Measurements from ENCODE around the gene TNFRSF4.

Gene TNFRSF4

DNA sequence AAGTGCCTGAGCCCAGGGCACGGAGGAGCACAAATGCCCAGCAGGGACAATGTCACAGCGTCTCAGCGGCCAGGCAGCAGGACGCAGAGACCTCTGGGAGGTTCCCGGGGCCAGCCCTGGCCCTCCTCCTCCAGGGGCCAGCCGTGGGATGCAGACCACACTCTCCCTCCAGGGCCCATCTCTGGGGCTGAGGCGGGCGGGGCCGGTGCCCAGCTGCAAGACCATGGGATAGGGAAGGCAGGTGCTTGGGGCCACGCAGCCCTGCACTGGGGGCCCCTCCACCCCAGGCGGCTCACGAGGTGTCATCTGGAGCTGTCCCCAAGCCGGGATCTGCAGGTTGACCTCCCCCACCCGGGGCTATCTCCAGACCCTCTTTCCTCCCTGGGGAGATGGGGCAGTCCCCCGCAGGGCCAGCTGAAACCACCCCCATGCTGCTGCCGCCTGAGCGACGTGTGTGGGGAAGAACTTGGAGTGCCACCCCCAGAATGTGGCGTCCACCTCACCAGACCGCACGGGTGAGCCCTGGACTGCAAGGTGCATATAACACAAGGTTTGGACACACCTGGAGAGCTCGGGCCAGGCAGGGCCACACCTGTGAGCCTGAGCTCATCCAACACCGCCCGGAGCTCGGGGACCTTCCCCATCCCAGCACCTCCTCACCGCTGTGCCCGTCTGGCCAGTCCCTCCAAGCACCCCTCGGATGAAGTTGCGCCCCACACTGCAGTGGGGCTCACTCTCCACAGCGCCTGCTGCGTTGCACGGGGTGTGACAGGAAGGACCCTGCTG is 44.3 kb downstream of the TNFRSF4 start:
- no peak for DNase-seq (ENCODE audit: low read depth in 2 of 2)

DNA sequence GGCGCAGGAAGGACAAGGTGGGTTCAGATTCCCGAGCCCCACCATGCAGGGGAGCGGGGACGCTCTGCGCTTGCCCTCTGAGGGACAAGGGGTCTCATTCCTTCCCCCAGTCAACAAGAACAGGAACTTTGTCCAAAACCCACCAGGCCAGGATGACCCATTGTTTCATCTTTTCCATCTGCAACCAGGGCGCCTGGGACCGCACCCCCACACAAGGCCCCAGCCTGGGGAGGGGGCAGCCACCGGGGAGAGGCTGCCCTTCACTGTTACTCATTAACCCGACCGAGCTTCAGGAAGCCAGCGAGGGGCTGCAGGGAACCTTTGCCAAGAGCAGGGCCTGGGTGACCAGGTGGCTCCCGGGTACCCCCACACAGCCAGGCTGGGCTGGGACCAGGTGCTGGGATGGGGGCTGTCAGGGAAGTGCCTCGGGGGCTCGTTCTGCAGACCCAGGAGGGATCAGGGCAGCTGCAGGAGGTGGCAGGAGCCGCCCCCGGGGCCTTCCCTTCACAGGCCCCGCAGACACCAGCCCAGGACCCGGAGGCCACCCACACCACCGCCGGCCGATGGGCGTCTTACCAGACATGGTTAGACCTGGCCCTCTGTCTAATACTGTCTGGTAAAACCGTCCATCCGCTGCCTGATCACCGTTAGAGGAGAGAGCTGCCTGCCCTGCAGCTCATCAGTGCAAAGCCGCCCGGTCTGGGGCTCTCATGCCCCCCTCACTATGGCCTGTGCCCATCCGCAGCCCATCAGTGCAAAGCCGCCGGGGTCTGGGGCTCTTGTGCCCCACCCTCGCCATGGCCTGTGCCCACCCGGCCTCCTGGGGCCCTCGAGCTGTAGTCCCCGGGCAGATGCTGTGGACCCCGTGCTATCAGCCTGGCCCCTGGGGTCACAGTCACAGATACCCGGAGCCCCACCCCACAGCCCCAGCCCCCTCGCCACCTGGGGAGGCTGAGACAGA is 45.2 kb downstream of the TNFRSF4 start:
- no peak for DNase-seq (ENCODE audit: low read depth in 2 of 2)

DNA sequence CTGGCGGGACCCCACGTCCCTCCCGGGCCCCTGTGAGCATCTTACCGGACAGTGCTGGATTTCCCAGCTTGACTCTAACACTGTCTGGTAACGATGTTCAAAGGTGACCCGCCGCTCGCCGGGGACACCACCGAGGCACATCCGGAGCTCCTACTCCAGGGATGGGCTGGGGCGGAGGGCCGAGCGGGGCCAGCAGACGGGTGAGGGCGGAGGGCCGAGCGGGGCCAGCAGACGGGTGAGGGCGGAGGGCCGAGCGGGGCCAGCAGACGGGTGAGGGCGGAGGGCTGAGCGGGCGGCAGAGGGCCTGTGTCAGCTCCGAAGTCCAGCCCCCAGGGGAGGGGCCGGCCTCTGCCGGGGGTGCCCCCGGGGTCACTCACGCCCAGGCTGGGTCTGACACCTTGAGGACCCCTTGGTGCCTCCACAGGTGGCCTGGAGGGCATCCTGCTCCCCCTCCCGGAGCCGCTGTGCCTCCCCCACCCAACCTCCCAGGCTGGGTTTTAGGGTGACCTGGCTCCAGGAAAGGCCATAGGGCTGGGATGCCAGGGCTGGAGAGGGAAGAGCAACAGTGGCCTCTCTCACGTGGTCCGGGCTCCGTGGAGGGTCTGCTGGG is 46.0 kb downstream of the TNFRSF4 start:
- DNase-seq (ENCODE audit: low read depth in 2 of 2), result no peak

DNA sequence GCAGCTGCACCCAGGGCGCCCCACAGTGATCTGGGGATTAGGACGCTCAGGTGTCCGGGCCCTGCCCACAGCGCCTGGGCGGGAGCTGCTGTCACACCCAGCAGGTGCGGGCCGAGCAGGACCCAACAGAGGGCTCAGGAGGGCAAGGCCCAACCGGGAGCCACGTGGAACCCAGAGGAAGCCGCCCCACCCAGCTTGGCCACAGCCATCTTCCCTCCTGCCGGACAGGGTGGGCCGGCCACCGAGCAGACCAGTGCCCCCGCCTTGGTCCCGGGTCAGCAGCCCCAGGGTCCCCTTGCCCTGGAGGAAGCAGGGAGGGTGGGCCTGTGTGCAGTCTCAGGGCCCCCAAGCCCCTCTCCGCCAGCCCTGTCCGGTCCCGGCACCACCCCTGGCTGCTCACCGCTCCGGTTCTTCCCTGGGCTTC is 46.5 kb downstream of the TNFRSF4 start:
- DNase-seq (ENCODE audit: low read depth in 2 of 2), result no peak

DNA sequence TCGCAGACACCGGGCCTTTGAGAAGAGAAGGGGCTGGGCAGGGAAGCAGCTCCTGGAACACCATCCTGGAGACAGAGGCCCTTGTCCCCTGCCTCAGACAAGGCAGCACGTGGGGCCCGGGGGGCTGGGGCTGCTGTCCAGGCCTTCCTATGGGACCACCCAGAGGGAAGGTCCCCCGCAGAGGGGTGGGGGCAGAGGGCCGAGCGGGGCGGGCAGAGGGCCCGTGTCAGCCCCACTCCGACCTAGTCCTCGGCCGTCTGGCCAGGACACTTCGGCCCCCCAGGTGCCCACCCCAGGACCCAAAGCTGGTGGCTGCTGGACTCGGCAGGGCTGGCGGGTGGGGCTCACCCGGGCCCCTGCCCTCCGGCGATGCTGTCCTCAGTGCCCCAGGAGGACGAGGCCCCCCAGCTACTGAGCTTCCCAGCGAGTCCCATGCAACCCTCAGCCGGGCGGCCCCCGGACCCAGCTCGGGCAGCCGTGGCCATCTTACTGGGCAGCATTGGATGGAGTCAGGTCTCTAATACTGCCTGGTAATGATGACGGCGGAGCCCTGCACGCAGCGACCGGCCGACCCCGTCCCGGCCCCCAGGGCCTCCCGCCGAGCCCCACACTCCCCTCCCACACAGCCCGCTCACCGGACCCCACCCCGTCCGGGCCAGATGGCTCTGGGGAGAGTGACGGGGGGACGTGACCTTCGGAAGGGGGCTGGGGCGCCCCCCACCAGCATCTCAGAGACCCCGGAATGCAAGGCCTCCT is 47.1 kb downstream of the TNFRSF4 start:
- no peak for DNase-seq (ENCODE audit: low read depth in 2 of 2)

DNA sequence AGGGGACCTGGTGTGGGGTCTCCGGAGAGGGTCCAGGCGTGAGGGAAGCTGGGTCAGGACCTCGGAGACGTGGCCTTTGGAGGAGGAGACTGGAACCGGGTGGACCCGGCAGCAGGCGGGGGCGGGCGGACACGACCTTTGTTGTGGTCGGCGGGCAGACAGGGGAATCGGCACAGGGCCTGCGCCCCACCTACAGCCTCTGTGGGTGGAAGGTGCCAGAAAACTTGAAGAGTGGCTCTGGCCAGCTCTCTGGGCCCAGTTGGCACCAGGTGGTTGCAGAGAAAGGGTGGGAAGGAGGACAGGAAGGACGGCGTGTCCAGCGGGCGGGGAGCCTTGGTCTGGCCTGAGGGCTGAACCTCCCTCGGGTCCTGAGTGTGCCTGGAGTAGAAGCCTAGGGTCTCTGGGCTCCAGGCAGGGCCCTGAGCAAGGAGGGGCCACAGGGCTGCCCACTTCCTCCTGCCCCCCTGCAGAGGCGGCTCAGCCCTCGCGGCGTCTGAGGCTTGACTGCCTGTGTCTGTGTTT is 48.0 kb downstream of the TNFRSF4 start:
- DNase-seq (ENCODE audit: low read depth in 2 of 2), result no peak

DNA sequence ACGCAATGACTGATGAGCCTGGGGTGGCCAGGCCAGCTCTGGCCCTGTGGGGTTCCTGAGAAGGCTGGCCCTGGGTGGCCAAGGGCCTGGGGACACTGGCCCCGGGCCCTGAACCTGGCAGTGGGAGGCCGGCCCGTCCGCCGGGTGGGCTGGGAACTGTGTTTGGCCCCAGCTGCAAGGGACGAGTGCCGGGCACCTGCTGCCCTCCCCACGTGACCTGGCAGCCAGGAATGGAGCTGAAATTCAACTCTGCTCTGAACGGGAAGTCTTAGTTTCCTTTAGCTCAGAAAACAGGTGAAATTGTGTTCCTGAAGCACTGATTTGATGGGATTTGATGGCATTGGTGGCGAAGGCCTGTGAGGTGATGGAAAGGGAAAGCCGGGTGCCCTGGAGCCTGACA is 48.5 kb downstream of the TNFRSF4 start:
- no peak for DNase-seq (ENCODE audit: low read depth in 2 of 2)

DNA sequence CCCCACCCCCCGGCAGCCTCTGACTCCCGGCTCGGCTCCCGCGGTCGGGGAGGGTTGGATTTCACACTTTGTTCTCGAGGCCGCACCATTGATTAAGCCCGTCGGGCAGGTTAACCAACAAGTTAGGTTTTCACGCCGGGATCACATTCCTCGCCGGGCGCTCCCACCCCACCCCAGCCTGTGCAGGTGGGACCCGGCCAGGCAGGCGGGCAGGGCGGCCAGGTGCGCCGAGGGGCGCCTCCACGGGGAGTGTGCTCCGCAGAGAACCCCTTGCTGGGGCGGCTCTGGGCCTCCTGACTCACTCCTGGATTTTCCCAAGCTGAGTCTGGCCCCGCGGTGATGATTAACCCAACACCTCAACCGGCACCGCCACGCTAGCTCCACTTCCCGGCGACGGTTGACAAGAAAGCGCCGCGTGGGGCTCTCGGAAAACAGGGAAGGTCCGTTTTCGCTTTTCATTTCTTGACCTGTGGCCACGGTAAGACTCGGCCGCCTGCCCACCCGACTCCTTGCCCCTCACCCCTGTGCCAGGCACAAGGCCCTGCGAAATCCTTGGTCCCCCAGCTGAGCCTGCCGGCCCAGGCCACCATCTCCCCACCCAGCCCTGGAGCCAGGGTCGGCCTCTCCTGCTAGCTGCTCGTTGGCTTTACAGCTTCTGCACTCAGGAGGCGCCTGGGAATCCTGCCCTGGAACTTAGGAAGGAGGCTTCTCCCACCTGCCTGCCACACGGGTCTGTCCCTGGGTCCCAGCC is 49.1 kb downstream of the TNFRSF4 start:
- no peak for DNase-seq (ENCODE audit: low read depth in 2 of 2)

DNA sequence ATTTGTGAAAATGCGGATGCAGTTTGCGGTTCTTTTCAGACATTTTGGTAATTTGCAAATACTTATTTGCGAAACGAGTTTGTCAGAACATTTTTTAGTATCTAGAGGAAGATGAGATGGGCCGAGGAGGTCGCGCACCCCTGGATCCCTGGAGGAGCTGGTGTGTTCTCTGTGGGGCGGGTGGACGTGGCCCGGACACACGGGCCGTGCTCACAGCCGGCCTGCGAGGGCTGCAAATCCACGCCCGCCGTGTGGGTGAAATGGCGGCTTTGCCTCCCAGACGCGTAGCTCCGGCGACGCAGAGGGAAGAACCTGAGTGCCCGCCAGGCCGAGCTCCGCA is 49.6 kb downstream of the TNFRSF4 start:
- DNase-seq (ENCODE audit: low read depth in 2 of 2), result no peak

DNA sequence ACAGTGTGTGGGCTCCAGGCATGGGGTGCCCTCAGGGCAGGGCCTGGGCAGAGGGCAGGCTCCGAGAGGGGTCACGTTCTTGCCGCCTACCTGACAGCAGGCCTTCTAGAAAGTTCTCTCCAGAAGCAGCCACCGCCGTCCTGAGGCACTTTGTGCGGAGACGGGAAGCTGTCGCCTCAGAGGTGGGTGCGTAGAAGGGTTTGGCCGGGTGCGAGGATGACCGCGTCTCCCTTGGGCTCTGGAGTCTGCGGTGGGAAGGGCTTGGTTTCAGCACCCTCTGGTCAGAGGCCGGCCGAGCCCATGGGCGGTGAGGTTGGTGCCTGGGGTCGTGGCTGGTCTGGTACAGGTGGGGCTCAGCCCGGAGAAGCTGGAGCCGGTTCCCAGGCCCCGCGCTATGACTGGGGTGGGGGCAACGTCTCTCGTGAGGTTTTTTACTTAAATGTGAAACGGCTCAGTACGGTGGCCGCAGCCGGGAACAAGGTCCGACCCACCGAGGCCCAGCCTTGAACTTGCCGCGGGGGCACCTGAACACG is 50.3 kb downstream of the TNFRSF4 start:
- DNase-seq (ENCODE audit: low read depth in 2 of 2), result no peak

DNA sequence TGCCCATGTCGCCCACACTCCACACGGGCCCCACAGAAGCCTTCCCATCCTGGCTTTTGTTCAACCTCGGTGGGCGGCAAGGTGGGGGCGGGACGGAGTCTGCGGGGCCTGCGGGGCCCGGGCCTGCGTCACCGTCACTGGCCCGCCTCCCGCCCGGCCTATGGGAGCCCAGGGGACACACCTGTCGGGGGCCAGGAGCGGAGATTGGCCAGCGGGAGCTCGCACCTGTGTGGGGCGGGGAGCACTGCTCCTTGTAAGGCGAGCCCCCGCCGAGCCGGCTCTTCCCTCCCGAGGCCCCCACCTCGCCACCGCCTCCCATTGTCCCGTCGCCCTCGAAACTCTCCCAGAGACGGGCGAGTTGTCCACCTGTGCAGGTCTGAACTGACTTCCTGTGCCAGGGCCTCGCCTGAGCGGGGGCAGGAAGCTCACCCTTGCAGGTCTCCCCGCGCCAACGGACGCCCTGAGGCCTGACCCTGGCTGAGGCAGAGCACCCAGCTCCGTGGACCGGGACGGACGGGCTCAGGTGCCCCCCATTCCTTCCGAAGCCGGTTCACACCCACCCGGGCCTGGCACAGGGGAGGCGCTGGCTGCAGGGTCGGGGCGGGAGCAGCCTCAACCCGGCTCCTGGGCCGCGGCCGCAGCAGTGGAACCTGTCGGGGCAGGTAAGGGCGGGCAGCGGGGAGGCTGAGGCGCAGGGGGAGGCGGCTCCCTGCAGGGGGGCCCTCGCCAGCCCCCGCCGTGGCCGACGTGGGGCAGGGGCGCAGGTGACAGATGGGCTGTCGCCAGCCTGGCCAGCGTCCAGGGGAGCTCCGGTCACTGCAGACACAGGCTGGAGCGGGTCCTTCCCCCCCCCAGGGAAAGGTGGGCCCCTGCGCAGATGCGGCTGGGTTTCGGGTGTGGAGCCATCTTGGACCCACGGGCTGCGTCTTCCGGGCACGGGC is 51.1 kb downstream of the TNFRSF4 start:
- no peak for DNase-seq (ENCODE audit: low read depth in 2 of 2)

DNA sequence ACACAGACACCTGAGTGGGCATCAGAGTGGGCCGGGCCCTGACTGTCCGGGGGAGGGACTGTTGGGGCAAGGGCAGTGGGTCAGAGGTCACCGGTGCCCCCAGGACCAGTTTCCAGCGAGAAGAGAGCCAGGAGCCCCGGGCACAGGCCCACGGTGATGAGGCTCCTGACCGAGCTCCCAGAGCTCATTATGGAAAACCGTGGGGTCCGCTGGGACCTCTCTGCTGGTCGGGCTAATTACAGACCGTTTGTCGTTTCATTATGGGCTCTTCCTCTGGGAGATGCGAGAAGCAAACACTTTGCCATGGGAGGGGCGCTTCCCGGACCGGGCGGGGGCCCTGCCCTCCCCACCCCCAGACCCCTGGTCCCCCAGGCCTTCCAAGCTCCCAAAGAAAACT is 52.3 kb downstream of the TNFRSF4 start:
- DNase-seq (ENCODE audit: low read depth in 2 of 2), result no peak
